H1 (cell line): ENCODE results near the gene ORMDL1.

ENCODE experiments used
- ATF2 ChIP-seq: IDR thresholded peaks from 2 replicates; pipeline ENCODE4 v1.6.1; 2012; ENCODE audit warnings: low read length, inconsistent platforms
- CEBPB ChIP-seq: IDR thresholded peaks from 2 replicates; pipeline ENCODE4 v1.6.1; 2012; ENCODE audit warnings: low read depth, low read length
- CHD1 ChIP-seq: IDR thresholded peaks from 2 replicates; pipeline ENCODE4 v1.6.1; 2012; ENCODE audit warnings: low read depth, low read length, improper control_type of control experiment
- CTCF ChIP-seq, 3 experiments: IDR thresholded peaks; 1 replicate in 2 of 3; 2 replicates in 1 of 3; pipeline versions ENCODE4 v1.5.1 to v1.6.1; 2011; ENCODE audit warnings: low read length in 3 of 3, mild to moderate bottlenecking in 3 of 3, inconsistent platforms in 2 of 3, low read depth in 1 of 3, moderate library complexity in 1 of 3; ENCODE audit not compliant: insufficient read depth in 1 of 3; ENCODE audit errors: control extremely low read depth in 1 of 3
- EZH2 ChIP-seq: fragments of 200-600 bp; sonication (generic); IDR thresholded peaks from 2 replicates; pipeline ENCODE4 v1.7.1; 2012; ENCODE audit warnings: low read depth, mild to moderate bottlenecking, moderate library complexity, low read length, inconsistent platforms; ENCODE audit not compliant: severe bottlenecking
- ZNF274 ChIP-seq: IDR thresholded peaks from 2 replicates; pipeline ENCODE4 v1.7.0; 2012; ENCODE audit warnings: low read length, borderline replicate concordance; ENCODE audit errors: extremely low read depth

DNA sequence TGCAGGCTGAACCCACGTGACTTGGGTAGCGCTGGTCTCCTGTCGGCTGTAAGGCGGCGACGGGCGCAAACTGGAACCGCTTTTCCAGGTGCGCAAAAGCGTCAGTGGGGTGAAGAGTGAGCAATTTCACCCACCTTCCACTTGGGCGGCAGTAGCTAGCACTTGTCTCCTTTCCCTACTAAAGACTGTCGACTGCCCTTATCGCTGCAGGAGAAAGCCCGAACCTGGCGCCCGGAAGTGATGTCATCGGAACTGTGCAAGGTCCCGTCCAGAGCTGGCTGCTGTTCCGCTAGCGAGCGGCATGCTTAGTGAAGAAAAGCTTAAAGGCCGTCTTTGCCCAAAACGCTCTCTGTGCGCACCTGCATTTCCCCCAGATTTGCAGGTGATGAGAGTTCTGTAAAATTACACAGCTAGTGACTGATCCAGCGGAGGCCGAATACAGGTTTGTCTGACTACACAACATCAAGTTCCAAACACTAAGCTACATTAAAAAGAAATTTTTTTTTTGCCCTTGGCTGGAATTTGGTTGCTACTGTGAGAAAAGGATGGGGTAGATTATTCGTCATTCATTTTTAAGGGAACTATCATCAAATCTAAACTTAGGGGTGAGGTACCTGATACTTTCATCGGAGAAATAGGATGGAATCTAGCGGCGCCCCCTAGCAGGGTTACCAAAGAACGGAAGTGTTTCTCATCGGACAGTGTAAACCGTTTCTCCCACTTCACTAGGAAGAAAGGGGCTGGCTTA, 21.4 kb downstream of the ORMDL1 start, which contains the start of gene OSGEPL1:
- TF ChIP-seq CTCF (IDR thresholded peaks at IDR 0.05; ENCODE audit: control extremely low read depth in 1 of 3, insufficient read depth in 1 of 3, low read depth in 1 of 3, low read length in 3 of 3) (peak; percentile 15 to 68 (median 36); a peak in 3 of 4 replicates), CEBPB (0 out of 2 replicates have a peak, but pooled peaks have one; percentile 19), CHD1 (no peak), EZH2 (no peak), ATF2 (peak; percentile 91), ZNF274 (no peak)
